ENCODE data around the gene DENR. TPM values are rescaled to one million over a fixed set of nuclear protein-coding genes. Genes with fewer than 3 reads are reported as not detected.
"Not testable (repeated sequence)": the region's sequence is repeated elsewhere in the genome, so short reads cannot be mapped to it uniquely, and the experiment has no call there.

DENR gene
- polyA plus RNA-seq, result 10 to 100 TPM; 66.2 to 81.1 (median 68.7) TPM

GRCh38 chr12:122752464-122753318, at the start of gene DENR:
Gene DENR, plus strand, starts transcription at chr12:122752824. Its CDS starts 878 bp downstream, at chr12:122753702.
- peak within 1 kb of the TSS; percentile 93 to 98 (median 97) for H3K4me3 Mint-ChIP-seq
- peaks cover 22 to 33% (median 26%) of the 10 kb centered on the region in 3 donors for H3K36me3 Mint-ChIP-seq
- H3K9me3 Mint-ChIP-seq, result no peaks in the 10 kb centered on the region
- DNase-seq, result peak; percentile 99
- H3K27ac Mint-ChIP-seq, result peak within 1 kb of the TSS; percentile 91 to 96 (median 96)
- peaks cover 32 to 58% of the 10 kb centered on the region in 2 donors for H3K4me1 Mint-ChIP-seq
- peaks cover 0 to 7% (median 5%) of the 10 kb centered on the region in 3 donors for H3K27me3 Mint-ChIP-seq (ENCODE audit: low read depth in 3 of 3)

- H3K9me3 Mint-ChIP-seq; H3K27me3 Mint-ChIP-seq (ENCODE audit: low read depth in 3 of 3); H3K27ac Mint-ChIP-seq; DNase-seq; H3K4me3 Mint-ChIP-seq; H3K36me3 Mint-ChIP-seq; H3K4me1 Mint-ChIP-seq: not testable (repeated sequence)
Observed at GRCh38 chr12:122702890-122703611, 49.6 kb upstream of the DENR start, which contains the start of gene HCAR2. Gene HCAR2, minus strand, starts transcription at chr12:122703357. Its CDS starts 74 bp downstream, at chr12:122703283.

GRCh38 chr12:122703841-122704240, 48.8 kb upstream of the DENR start:
- not testable (repeated sequence) for H3K4me1 Mint-ChIP-seq; H3K4me3 Mint-ChIP-seq; H3K36me3 Mint-ChIP-seq; H3K27ac Mint-ChIP-seq; H3K27me3 Mint-ChIP-seq (ENCODE audit: low read depth in 3 of 3); DNase-seq; H3K9me3 Mint-ChIP-seq

GRCh38 chr12:122709287-122709686, 43.3 kb upstream of the DENR start:
- not testable (repeated sequence) for H3K4me3 Mint-ChIP-seq

GRCh38 chr12:122710341-122710740, 42.3 kb upstream of the DENR start:
- not testable (repeated sequence) for H3K4me3 Mint-ChIP-seq; H3K4me1 Mint-ChIP-seq; H3K27me3 Mint-ChIP-seq (ENCODE audit: low read depth in 3 of 3); DNase-seq; H3K27ac Mint-ChIP-seq; H3K36me3 Mint-ChIP-seq; H3K9me3 Mint-ChIP-seq

More at GRCh38 chr12:122709287-122709686, 43.3 kb upstream of the DENR start:
- H3K27me3 Mint-ChIP-seq (ENCODE audit: low read depth in 3 of 3); H3K27ac Mint-ChIP-seq; H3K4me1 Mint-ChIP-seq; DNase-seq; H3K36me3 Mint-ChIP-seq; H3K9me3 Mint-ChIP-seq: not testable (repeated sequence)

GRCh38 chr12:122711266-122711665, 41.4 kb upstream of the DENR start:
- DNase-seq; H3K4me1 Mint-ChIP-seq; H3K27ac Mint-ChIP-seq; H3K9me3 Mint-ChIP-seq; H3K36me3 Mint-ChIP-seq; H3K27me3 Mint-ChIP-seq (ENCODE audit: low read depth in 3 of 3); H3K4me3 Mint-ChIP-seq: not testable (repeated sequence)

- not testable (repeated sequence) for H3K27ac Mint-ChIP-seq, H3K9me3 Mint-ChIP-seq
Observed at GRCh38 chr12:122713491-122714188, 39.0 kb upstream of the DENR start.

GRCh38 chr12:122715211-122715610, 37.4 kb upstream of the DENR start:
- not testable (repeated sequence) for H3K36me3 Mint-ChIP-seq; H3K4me3 Mint-ChIP-seq; DNase-seq; H3K27ac Mint-ChIP-seq; H3K4me1 Mint-ChIP-seq; H3K27me3 Mint-ChIP-seq (ENCODE audit: low read depth in 3 of 3); H3K9me3 Mint-ChIP-seq

More at GRCh38 chr12:122713491-122714188, 39.0 kb upstream of the DENR start:
- not testable (repeated sequence) for H3K4me3 Mint-ChIP-seq; DNase-seq; H3K36me3 Mint-ChIP-seq; H3K27me3 Mint-ChIP-seq (ENCODE audit: low read depth in 3 of 3); H3K4me1 Mint-ChIP-seq

GRCh38 chr12:122716658-122717057, 36.0 kb upstream of the DENR start, which contains the start of gene HCAR3:
Gene HCAR3, minus strand, starts transcription at chr12:122716811. Its CDS starts 74 bp downstream, at chr12:122716737.
- H3K9me3 Mint-ChIP-seq; H3K36me3 Mint-ChIP-seq; H3K4me1 Mint-ChIP-seq; DNase-seq; H3K27ac Mint-ChIP-seq; H3K4me3 Mint-ChIP-seq; H3K27me3 Mint-ChIP-seq (ENCODE audit: low read depth in 3 of 3): not testable (repeated sequence)

GRCh38 chr12:122721057-122721545, 31.5 kb upstream of the DENR start:
- H3K27me3 Mint-ChIP-seq (ENCODE audit: low read depth in 3 of 3), result peaks cover 0 to 3% (median 3%) of the 10 kb centered on the region in 3 donors
- DNase-seq, result no peak
- no peaks in the 10 kb centered on the region for H3K9me3 Mint-ChIP-seq
- no peak overlapping the region for H3K4me3 Mint-ChIP-seq
- no peaks in the 10 kb centered on the region for H3K4me1 Mint-ChIP-seq
- H3K36me3 Mint-ChIP-seq, result no peaks in the 10 kb centered on the region
- no peak overlapping the region for H3K27ac Mint-ChIP-seq

GRCh38 chr12:122722387-122722786, 30.2 kb upstream of the DENR start:
- H3K27ac Mint-ChIP-seq, result no peak overlapping the region
- peaks cover 0 to 3% (median 3%) of the 10 kb centered on the region in 3 donors for H3K27me3 Mint-ChIP-seq (ENCODE audit: low read depth in 3 of 3)
- no peaks in the 10 kb centered on the region for H3K9me3 Mint-ChIP-seq
- no peak overlapping the region for H3K4me3 Mint-ChIP-seq
- no peak for DNase-seq
- no peaks in the 10 kb centered on the region for H3K4me1 Mint-ChIP-seq
- no peaks in the 10 kb centered on the region for H3K36me3 Mint-ChIP-seq

GRCh38 chr12:122724641-122725243, 27.9 kb upstream of the DENR start:
- no peaks in the 10 kb centered on the region for H3K9me3 Mint-ChIP-seq
- H3K27me3 Mint-ChIP-seq (ENCODE audit: low read depth in 3 of 3), result peaks cover 3% of the 10 kb centered on the region in 3 donors
- no peak overlapping the region for H3K4me3 Mint-ChIP-seq
- no peaks in the 10 kb centered on the region for H3K36me3 Mint-ChIP-seq
- no peak for DNase-seq
- no peak overlapping the region for H3K27ac Mint-ChIP-seq
- H3K4me1 Mint-ChIP-seq, result no peaks in the 10 kb centered on the region

- Mint-ChIP-seq H3K4me3 (no peak overlapping the region), H3K36me3 (no peaks in the 10 kb centered on the region), H3K27ac (no peak overlapping the region), H3K27me3 (ENCODE audit: low read depth in 3 of 3) (peaks cover 2 to 3% (median 3%) of the 10 kb centered on the region in 3 donors), H3K9me3 (no peaks in the 10 kb centered on the region), H3K4me1 (no peaks in the 10 kb centered on the region)
- no peak for DNase-seq
Observed at GRCh38 chr12:122725452-122726079, 27.1 kb upstream of the DENR start.

Measured in immature natural killer cell (primary cell).